Measurements from ENCODE around the gene DAPK2.
A peak's percentile ranks its signal among the peaks of the same experiment; 100 is the strongest.

The DAPK2 gene

GRCh38 chr15:64052925-64053491 lies 6.7 kb upstream of the DAPK2 start:
- DNase-seq, result no peak

DNA sequence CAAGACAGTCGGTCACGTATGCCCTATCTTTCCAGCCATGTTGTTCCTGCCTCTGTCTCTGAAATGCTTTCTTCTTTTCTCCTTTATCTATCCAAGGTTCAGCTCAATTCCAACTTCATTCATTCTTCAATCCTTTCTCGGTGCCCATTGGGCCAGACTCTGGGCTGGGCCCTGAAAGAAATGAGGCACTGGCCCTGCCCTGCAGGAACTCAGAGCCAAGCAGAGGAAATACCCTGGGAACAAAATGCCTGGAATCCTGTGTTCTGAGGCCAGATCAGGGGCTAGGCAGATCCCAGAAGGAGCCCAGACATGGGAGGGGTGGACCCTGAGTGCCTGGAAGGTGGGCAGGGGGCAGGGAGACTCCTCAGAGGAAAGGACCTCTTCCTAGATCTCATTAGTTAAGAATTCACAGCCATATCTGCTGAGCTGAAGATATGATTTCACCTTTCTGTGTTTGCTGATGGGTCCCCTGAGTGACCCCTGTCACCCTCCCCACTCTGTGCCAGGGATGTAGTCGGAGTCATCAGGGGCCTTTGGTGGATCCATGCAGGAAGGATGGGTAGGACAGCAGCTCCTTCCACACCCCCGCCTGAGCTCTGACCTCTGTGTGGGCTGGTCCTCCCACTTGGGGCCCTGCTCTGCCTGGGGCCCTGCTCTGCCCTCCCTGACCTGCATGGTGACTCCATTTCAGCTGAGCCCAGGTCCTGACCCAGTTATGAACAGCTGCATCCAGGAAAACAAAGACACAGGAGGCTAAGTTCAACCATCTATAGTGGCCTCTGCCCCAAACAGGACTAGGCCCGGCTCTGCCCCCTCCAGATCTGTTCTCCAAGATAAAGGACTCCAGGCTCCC lies 5.3 kb upstream of the DAPK2 start:
- DNase-seq, result no peak

GRCh38 chr15:64051093-64051402 lies 4.8 kb upstream of the DAPK2 start:
- no peak for DNase-seq

GRCh38 chr15:64050281-64051092 lies 4.2 kb upstream of the DAPK2 start:
- DNase-seq, result no peak

GRCh38 chr15:64048781-64049460 lies 2.6 kb upstream of the DAPK2 start:
- no peak for DNase-seq

- DNase-seq, result peak; percentile 6
Observed at GRCh38 chr15:64045774-64046420, 388 bp downstream of the DAPK2 start.

GRCh38 chr15:64045101-64045435 lies 1.2 kb downstream of the DAPK2 start:
- DNase-seq, result no peak

GRCh38 chr15:64044300-64045100 lies 1.8 kb downstream of the DAPK2 start:
- no peak for DNase-seq

DNA sequence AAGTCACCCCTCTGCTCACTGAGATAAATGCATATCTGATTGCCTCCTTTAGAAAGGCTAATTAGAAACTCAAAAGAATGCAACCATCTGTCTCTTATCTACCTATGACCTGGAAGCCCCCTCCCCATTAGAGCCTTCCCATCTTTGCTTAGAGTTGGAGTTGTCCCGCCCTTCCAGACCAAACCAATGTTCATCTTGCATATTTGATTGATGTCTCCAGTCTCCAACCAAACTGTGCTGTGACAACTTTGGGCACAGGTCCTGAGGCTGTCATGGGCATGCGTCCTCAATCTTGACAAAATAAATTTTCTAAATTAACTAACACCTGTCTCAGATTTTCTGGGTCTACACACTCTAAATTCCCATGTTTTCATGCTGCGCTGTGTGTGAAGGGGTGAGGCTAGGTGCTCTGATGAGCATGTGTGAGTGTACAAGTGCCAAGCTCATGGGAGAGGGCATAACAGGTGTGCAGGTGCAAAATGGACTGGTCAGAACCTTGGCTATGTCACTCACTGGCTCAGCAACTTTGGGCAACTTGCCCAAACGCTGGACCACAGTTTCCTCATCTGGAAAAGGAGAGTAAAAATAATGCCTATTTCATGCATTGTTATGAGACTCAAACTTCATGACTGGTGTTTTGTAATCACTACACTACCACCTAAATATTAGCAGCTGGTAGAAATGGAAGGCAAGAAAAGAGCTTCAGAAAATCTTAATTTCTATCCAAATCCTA lies 7.2 kb downstream of the DAPK2 start:
- no peak for DNase-seq

DNA sequence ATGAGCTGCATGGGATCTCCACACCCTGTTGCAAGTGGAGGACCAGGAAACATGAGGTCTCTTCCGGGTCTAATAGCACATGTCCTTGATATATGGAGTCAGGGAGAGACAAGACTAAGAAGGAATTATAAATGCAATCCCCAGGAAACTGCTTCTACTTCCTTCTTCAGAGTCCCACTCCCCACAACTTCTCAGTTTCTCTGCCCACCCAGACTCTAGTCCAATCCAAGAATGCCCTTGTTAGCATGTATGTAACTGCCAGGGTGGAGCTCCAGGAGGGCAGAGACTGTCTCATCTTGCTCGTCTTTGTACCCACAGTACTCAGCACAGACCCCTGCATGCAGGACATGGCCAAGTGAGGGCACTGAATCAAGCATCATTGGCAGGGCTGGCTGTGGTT lies 8.3 kb downstream of the DAPK2 start:
- DNase-seq, result no peak

- no peak for DNase-seq
Observed at GRCh38 chr15:64037116-64037515, 9.2 kb downstream of the DAPK2 start.

- DNase-seq, result no peak
Observed at GRCh38 chr15:64035525-64035924, 10.8 kb downstream of the DAPK2 start.

GRCh38 chr15:64034519-64034918 lies 11.8 kb downstream of the DAPK2 start:
- DNase-seq, result no peak

DNA sequence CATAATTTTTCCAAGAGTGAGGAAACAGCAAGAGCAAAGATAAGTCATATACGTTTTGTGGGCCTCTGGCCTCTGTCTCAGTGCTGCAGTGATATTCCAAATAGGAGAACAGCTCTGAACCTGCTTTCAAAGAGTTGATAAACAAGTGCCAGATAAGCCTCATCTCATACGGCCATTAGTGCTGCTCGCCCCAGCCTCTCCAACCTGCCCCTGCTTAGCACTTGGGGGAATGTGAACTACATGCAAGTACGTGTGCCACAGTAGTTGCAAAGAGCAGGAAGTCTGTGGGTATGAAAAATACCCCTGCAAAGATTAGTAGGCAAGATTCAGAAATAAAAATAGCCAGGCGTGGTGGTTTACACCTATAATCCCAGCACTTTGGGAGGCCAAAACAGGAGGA lies 14.0 kb downstream of the DAPK2 start:
- no peak for DNase-seq

DNA sequence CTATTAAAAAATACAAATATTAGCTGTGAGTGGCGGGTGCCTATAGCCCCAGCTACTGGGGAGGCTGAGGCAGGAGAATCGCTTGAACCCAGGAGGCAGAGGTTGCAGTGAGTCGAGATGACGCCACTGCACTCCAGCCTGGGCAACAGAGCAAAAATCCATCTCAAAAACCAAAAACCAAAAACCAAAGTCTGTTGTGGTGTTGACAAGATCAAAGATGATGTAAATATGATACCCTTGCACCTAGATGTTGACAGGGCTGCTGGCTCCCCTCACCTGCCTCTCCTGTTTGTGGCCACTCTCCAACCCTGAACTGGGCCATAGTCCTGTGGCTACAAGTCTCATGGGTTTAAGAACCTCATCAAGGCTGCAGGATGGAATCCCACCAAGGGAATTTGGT lies 16.2 kb downstream of the DAPK2 start:
- DNase-seq, result no peak

DNA sequence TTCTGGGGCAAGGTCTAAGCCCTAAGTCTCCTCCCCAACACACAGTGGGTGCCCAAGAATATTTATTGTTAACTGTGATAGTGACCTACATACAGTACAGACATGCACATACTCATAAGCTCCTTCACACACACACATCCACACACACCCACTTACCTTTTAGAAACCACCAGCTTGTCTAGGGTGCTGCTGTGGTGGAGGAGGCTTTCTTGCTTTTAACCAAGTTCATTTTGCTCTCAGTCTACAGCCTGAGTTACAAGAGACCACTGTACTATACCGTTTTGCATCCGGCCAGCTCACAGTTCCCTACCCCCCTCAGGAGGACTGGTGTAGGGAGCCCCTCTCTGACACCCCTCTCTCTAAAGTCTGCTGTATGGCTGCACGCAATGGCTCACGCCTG lies 16.7 kb downstream of the DAPK2 start:
- no peak for DNase-seq

- no peak for DNase-seq
Observed at GRCh38 chr15:64029110-64029509, 17.2 kb downstream of the DAPK2 start.

DNA sequence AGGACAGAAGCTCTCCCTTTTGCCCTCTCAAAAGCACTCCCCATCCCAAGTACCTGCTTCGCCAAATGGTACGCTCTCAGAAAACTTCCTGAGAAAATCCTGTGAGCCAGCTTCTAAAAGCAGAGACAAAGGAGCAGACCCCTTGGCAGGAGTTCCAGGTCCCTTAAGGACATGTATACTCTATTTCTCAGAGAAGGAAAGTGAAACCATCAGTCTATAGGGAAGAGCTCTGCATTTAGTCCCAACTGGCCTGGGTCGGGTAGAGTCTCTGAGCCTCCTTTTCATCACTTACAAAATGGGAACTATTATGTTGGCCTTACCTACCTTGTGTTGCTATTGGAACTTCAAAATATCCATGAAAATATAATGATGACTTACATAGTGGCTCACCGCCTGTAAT lies 19.7 kb downstream of the DAPK2 start:
- DNase-seq, result no peak

GRCh38 chr15:64024172-64025050 lies 21.9 kb downstream of the DAPK2 start:
- no peak for DNase-seq

DNA sequence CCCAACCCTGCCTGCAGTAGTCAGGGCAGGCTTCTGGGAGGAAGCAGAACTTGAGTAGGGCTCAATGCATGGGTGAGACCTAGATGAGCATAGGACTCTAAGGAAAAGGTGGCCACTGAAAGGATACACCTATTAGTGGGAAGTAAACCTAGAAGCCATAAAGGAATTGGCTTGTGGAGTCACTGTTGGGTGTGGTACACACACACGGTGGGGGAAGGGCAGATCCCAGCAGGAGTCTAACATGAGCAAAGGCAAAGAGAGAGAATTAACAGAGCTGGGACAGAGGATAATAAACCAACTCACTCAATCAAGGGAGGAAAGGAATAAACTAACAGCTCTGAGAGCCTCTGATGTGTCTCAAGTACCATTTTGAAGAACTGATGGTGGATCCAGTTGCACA lies 23.1 kb downstream of the DAPK2 start:
- no peak for DNase-seq
